ENCODE results near the gene OXNAD1.

DNA sequence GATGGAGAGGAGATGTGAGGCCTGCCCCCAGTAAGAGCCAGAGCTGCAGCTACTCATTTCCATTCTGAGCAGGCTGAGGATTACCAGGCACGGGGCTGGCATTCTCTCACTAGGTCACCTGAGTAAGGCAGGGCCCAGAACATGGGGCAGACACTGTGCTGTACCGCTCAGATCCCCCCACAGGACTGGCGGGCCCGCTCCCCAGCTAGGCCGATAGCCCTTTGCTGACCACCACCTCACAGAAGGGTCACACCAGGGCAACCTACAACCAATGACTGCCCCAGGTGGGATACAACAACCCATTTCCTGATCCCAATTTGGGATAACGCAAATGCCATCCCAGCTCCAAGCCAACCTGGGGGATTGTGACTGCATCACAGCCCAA, 52.5 kb downstream of the OXNAD1 start:
- TF ChIP-seq CTCF (IDR thresholded peaks at IDR 0.05) = no peak
- no peak for TF ChIP-seq POLR2A (IDR thresholded peaks at IDR 0.05)
- TF ChIP-seq POLR2AphosphoS5 (IDR thresholded peaks at IDR 0.05) = no peak
